RWPE1 (cell line): ENCODE data around the gene PRRG4.
"Not testable (repeated sequence)": the region's sequence is repeated elsewhere in the genome, so short reads cannot be mapped to it uniquely, and the experiment has no call there.

Source experiments
- CTCF ChIA-PET: fragments of 350-600 bp; sonication (Branson Sonifier 250); formaldehyde crosslinking; extraction: SDS; loops from one replicate; lab custom pipeline; 2021; lab: Yijun Ruan, JAX
- POLR2A ChIA-PET: fragments of 400-600 bp; formaldehyde crosslinking; extraction: SDS; loops from one replicate; lab custom pipeline; 2020; ENCODE audit warnings: antibody characterized with exemption; ENCODE audit not compliant: low non-redundant PET; lab: Yijun Ruan, JAX
- DNase-seq: peaks from one replicate; pipeline ENCODE4 v3.0.0; 2012; ENCODE audit warnings: low spot score
- H3K27ac ChIP-seq: fragments of 450-650 bp; 2 replicates; pipeline ENCODE4 v1.5.1; 2017
- CTCF ChIP-seq: fragments of 450-650 bp; conservative IDR thresholded peaks from 2 replicates; pipeline ENCODE4 v1.5.1; 2017; ENCODE audit warnings: low read depth, mild to moderate bottlenecking

The PRRG4 gene

GRCh38 chr11:32864555-32864954, 34.8 kb downstream of the PRRG4 start:
- DNase-seq, result no peak
- H3K27ac ChIP-seq, result no peak overlapping the region
- CTCF ChIA-PET, result no interaction called here
- no peak for TF ChIP-seq CTCF
- POLR2A ChIA-PET, result no interaction called here

GRCh38 chr11:32868752-32869151, 39.0 kb downstream of the PRRG4 start:
- CTCF ChIA-PET, H3K27ac ChIP-seq, POLR2A ChIA-PET, DNase-seq: not testable (repeated sequence)

DNA sequence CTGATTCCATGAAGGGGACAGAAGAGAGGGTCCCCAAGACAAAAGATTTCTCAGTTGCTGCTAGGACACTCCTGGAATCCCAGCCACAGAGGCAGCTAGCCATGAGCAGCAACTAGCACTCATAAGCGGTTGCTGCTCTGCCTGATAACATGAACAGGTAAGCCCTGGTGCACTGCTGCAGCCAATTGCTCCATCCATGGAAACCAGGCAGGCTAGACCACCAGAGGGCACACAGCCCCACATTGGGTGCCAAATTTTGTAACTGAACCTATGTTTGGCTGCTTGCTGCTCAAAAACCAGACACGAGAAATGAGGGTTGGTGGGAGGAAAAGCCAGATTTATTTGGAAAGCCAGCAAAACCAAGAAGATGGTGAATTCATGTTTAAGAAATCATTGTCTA, 40.9 kb downstream of the PRRG4 start:
- no peak overlapping the region for H3K27ac ChIP-seq
- ChIA-PET POLR2A (no interaction called here), CTCF (no interaction called here)
- DNase-seq, result no peak
- TF ChIP-seq CTCF, result no peak

- CTCF ChIA-PET, result interaction anchor here (0.6 to 0.7 kb wide), 2 partner anchors 124 to 928 kb away, joined by 3 read pairs; no protein-coding TSS in a partner anchor
- DNase-seq, result no peak
- POLR2A ChIA-PET, result no interaction called here
- no peak for TF ChIP-seq CTCF
- H3K27ac ChIP-seq, result no peak overlapping the region
These were observed 44.4 kb downstream of the PRRG4 start for GRCh38 chr11:32874132-32874531.

DNA sequence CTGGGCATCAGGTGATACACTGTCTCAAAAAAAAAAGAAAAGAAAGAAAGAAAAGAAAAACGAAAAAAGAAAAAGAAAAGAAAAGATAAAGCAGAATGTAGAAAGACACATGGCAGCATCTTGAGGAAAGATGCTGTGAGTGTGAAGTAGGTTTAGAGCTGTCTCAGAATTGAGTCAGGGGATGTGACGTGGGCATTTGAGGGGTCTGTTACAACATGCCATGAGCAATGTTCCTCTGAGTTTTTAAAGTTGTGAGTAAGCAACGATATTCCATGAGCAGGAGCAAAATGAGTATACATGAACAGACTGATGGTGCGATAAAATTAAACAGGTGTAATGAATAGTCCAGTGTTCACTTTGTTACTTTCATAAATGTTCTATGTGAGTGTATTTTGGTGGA, 51.6 kb downstream of the PRRG4 start:
- TF ChIP-seq CTCF, result no peak
- ChIA-PET CTCF (interaction anchor here (0.8 kb wide), 1 partner anchor 11 kb away, joined by 3 read pairs; the partner anchor contains the start of gene QSER1), POLR2A (no interaction called here)
- no peak overlapping the region for H3K27ac ChIP-seq
- no peak for DNase-seq

- no peak for DNase-seq
- no peak for TF ChIP-seq CTCF
- no peak overlapping the region for H3K27ac ChIP-seq
- CTCF ChIA-PET, result interaction anchor here (0.8 kb wide), 1 partner anchor 390 kb away, joined by 3 read pairs; no protein-coding TSS in a partner anchor
- POLR2A ChIA-PET, result no interaction called here
These were observed 53.7 kb downstream of the PRRG4 start for GRCh38 chr11:32883421-32883820.

DNA sequence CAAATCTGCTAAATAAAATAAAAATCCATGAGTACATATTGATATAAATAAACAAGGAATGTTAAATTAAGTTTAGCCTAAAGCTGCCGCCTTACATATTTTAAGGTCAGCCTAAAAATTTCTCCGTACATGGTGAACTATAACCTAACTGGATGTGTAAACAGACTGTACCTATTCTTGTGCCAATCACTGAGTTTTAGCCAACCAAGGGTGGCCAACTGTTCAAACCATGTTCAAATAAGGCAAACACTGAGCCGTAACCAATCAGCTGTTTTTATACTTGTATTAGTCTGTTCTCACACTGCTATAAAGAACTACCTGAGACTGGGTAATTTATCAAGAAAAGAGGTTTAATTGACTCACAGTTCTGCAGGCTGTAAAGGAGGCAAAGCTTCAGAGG, 54.3 kb downstream of the PRRG4 start:
- ChIA-PET CTCF (interaction anchor here (0.6 to 0.7 kb wide), 2 partner anchors 9 to 11 kb away, joined by 3 to 4 read pairs; no protein-coding TSS in a partner anchor), POLR2A (no interaction called here)
- TF ChIP-seq CTCF, result no peak
- no peak overlapping the region for H3K27ac ChIP-seq
- DNase-seq, result no peak
